Neuronal stem cell (in vitro differentiated cells): ENCODE results near the gene WDR93.

Experiments
- DNase-seq: peaks from one replicate; pipeline ENCODE4 v3.0.0-alpha.2; 2013; ENCODE audit warnings: low spot score
- H2AFZ ChIP-seq: one replicate; pipeline ENCODE4 v1.6.1; 2013; ENCODE audit warnings: mild to moderate bottlenecking, low read length, inconsistent platforms
- H2AK5ac ChIP-seq: 2 replicates; pipeline ENCODE4 v1.6.1; 2013; ENCODE audit warnings: low read depth, mild to moderate bottlenecking, inconsistent platforms, low read length, moderate library complexity, mixed read lengths
- H2BK120ac ChIP-seq: 2 replicates; pipeline ENCODE4 v1.6.1; 2013; ENCODE audit warnings: low read depth, mild to moderate bottlenecking, inconsistent platforms, low read length, moderate library complexity, mixed read lengths
- H2BK12ac ChIP-seq: one replicate; pipeline ENCODE4 v1.6.1; 2013; ENCODE audit warnings: low read length, inconsistent platforms
- H2BK15ac ChIP-seq: 2 replicates; pipeline ENCODE4 v1.6.1; 2013; ENCODE audit warnings: mild to moderate bottlenecking, low read length, inconsistent platforms, mixed read lengths
- H2BK5ac ChIP-seq: one replicate; pipeline ENCODE4 v1.6.1; 2013; ENCODE audit warnings: inconsistent platforms, mild to moderate bottlenecking, low read length, moderate library complexity
- H3K14ac ChIP-seq: one replicate; pipeline ENCODE4 v1.6.1; 2013; ENCODE audit warnings: low read length, inconsistent platforms
- H3K18ac ChIP-seq: 2 replicates; pipeline ENCODE4 v1.6.1; 2013; ENCODE audit warnings: low read length, inconsistent platforms
- H3K23ac ChIP-seq: 2 replicates; pipeline ENCODE4 v1.6.1; 2013; ENCODE audit warnings: low read depth, mild to moderate bottlenecking, mixed read lengths, low read length, inconsistent platforms; ENCODE audit not compliant: poor library complexity
- H3K27ac ChIP-seq: replicated peaks from 3 replicates; pipeline ENCODE4 v1.5.1; 2013; ENCODE audit warnings: low read length, inconsistent platforms
- H3K27me3 ChIP-seq, 3 experiments: 2 replicates each; pipeline ENCODE4 v1.6.1; 2013; ENCODE audit warnings: low read length in 3 of 3, mild to moderate bottlenecking in 2 of 3, inconsistent platforms in 1 of 3, low read depth in 1 of 3, mixed read lengths in 1 of 3, moderate library complexity in 1 of 3; ENCODE audit not compliant: control insufficient read depth in 3 of 3, insufficient read depth in 3 of 3
- H3K36me3 ChIP-seq, 2 donors: replicated peaks in 1 of 2; 2 replicates each; pipeline ENCODE4 v1.6.1; 2013; ENCODE audit warnings: low read length in 2 of 2; ENCODE audit not compliant: control insufficient read depth in 2 of 2, insufficient read depth in 2 of 2
- H3K4ac ChIP-seq: 2 replicates; pipeline ENCODE4 v1.6.1; 2013; ENCODE audit warnings: inconsistent platforms, mild to moderate bottlenecking, low read length, moderate library complexity
- H3K4me1 ChIP-seq, 2 donors: 1 replicate in 1 of 2; 2 replicates in 1 of 2; pipeline ENCODE4 v1.6.1; 2013; ENCODE audit warnings: low read length in 2 of 2, low read depth in 1 of 2; ENCODE audit not compliant: control insufficient read depth in 2 of 2, insufficient read depth in 1 of 2
- H3K4me2 ChIP-seq: one replicate; pipeline ENCODE4 v1.6.1; 2013; ENCODE audit warnings: mild to moderate bottlenecking, low read length, inconsistent platforms; ENCODE audit not compliant: insufficient read depth, poor library complexity, severe bottlenecking
- H3K4me3 ChIP-seq, 2 donors: 2 replicates each; pipeline ENCODE4 v1.5.1; 2013; ENCODE audit warnings: low read length in 2 of 2, mild to moderate bottlenecking in 2 of 2, inconsistent platforms in 1 of 2, moderate library complexity in 1 of 2
- H3K79me1 ChIP-seq: one replicate; pipeline ENCODE4 v1.6.1; 2013; ENCODE audit warnings: low read depth, mild to moderate bottlenecking, inconsistent platforms, low read length, moderate library complexity
- H3K9ac ChIP-seq: one replicate; pipeline ENCODE4 v1.6.1; 2013; ENCODE audit warnings: mild to moderate bottlenecking, low read depth, low read length, inconsistent platforms; ENCODE audit not compliant: poor library complexity
- H3K9me3 ChIP-seq, 2 donors: replicated peaks in 1 of 2; 2 replicates each; pipeline versions ENCODE3 to v1.6.1; 2013; ENCODE audit warnings: low read length in 2 of 2, mild to moderate bottlenecking in 2 of 2, inconsistent platforms in 1 of 2, low read depth in 1 of 2, mixed read lengths in 1 of 2, moderate library complexity in 1 of 2; ENCODE audit not compliant: control insufficient read depth in 2 of 2, insufficient read depth in 1 of 2
- H4K8ac ChIP-seq: one replicate; pipeline ENCODE4 v1.6.1; 2013; ENCODE audit warnings: low read depth, mild to moderate bottlenecking, inconsistent platforms, low read length, moderate library complexity
- H4K91ac ChIP-seq: one replicate; pipeline ENCODE4 v1.6.1; 2013; ENCODE audit warnings: low read length, low read depth, mild to moderate bottlenecking, inconsistent platforms; ENCODE audit not compliant: poor library complexity
- whole genome bisulfite sequencing, 2 donors: extraction: QIAGEN DNeasy Blood & Tissue Kit; methylation state at CpG; one replicate each; pipeline ENCODE4 v1.1.7; 2013; ENCODE audit warnings: missing lambda C conversion rate in 2 of 2, mixed read lengths in 1 of 2; ENCODE audit not compliant: insufficient read length in 2 of 2, insufficient replicate concordance in 1 of 2; ENCODE audit errors: extremely low coverage in 2 of 2; 5-methylcytosine and 5-hydroxymethylcytosine counted together

The WDR93 gene

GRCh38 chr15:89770041-89770440, 79.4 kb downstream of the WDR93 start:
- Histone ChIP-seq H3K36me3 (no peaks in the 10 kb centered on the region), H3K4ac (no peak overlapping the region), H3K23ac (no peak overlapping the region)

GRCh38 chr15:89772932-89773583, 82.4 kb downstream of the WDR93 start:
- no peak overlapping the region for H4K91ac ChIP-seq
- H3K36me3 ChIP-seq = no peaks in the 10 kb centered on the region
- DNase-seq = no peak
- H3K18ac ChIP-seq = no peak overlapping the region
- no peak overlapping the region for H3K4me3 ChIP-seq
- no peak overlapping the region for H2BK5ac ChIP-seq
- peaks cover 0 to 1% of the 10 kb centered on the region in 2 donors for H3K9me3 ChIP-seq
- H2BK120ac ChIP-seq = no peak overlapping the region
- H2BK15ac ChIP-seq = no peak overlapping the region
- H2AFZ ChIP-seq = no peak overlapping the region
- no peak overlapping the region for H3K4me2 ChIP-seq
- no peak overlapping the region for H3K23ac ChIP-seq
- H3K27me3 ChIP-seq = peaks cover 7 to 24% (median 13%) of the 10 kb centered on the region in 3 experiments
- H3K4me1 ChIP-seq = no peaks in the 10 kb centered on the region
- no peak overlapping the region for H3K14ac ChIP-seq
- no peak overlapping the region for H3K4ac ChIP-seq
- no peaks in the 10 kb centered on the region for H3K79me1 ChIP-seq
- H3K27ac ChIP-seq = no peak overlapping the region
- WGBS, 2 donors = no CpG with 5 or more reads among the region's 3 CpGs
- H3K9ac ChIP-seq = no peak overlapping the region
- H2AK5ac ChIP-seq = no peak overlapping the region
- no peak overlapping the region for H2BK12ac ChIP-seq
- H4K8ac ChIP-seq = no peak overlapping the region

More at GRCh38 chr15:89770041-89770440, 79.4 kb downstream of the WDR93 start:
- Histone ChIP-seq H3K4me2 (no peak overlapping the region), H3K14ac (no peak overlapping the region), H2AFZ (no peak overlapping the region), H3K9me3 (peaks cover 0 to 1% of the 10 kb centered on the region in 2 donors), H2BK5ac (no peak overlapping the region), H2BK12ac (no peak overlapping the region), H3K4me1 (no peaks in the 10 kb centered on the region), H3K27ac (no peak overlapping the region), H4K91ac (no peak overlapping the region), H3K18ac (no peak overlapping the region), H3K9ac (no peak overlapping the region), H3K4me3 (no peak overlapping the region), H2BK120ac (no peak overlapping the region), H2AK5ac (no peak overlapping the region), H2BK15ac (no peak overlapping the region), H3K79me1 (no peaks in the 10 kb centered on the region), H4K8ac (no peak overlapping the region), H3K27me3 (no peaks in the 10 kb centered on the region)
- DNase-seq = no peak
- WGBS, 2 donors = no CpG with 5 or more reads among the region's 3 CpGs

GRCh38 chr15:89774492-89774891, 83.9 kb downstream of the WDR93 start:
- H3K9ac ChIP-seq = no peak overlapping the region
- no peak overlapping the region for H2BK120ac ChIP-seq
- H3K27ac ChIP-seq = no peak overlapping the region
- no peak overlapping the region for H3K14ac ChIP-seq
- H4K8ac ChIP-seq = no peak overlapping the region
- no peak overlapping the region for H2BK5ac ChIP-seq
- no peak overlapping the region for H3K4me2 ChIP-seq
- H2BK15ac ChIP-seq = no peak overlapping the region
- no peak overlapping the region for H2AK5ac ChIP-seq
- no peak overlapping the region for H3K18ac ChIP-seq
- DNase-seq = no peak
- H3K27me3 ChIP-seq = peaks cover 7 to 27% (median 16%) of the 10 kb centered on the region in 3 experiments
- H4K91ac ChIP-seq = no peak overlapping the region
- H2BK12ac ChIP-seq = no peak overlapping the region
- no peak overlapping the region for H3K4ac ChIP-seq
- peaks cover 0 to 1% of the 10 kb centered on the region in 2 donors for H3K9me3 ChIP-seq
- H3K4me1 ChIP-seq = no peaks in the 10 kb centered on the region
- no peaks in the 10 kb centered on the region for H3K36me3 ChIP-seq
- no peak overlapping the region for H2AFZ ChIP-seq
- no CpG with 5 or more reads among the region's 5 CpGs for WGBS, 2 donors
- no peaks in the 10 kb centered on the region for H3K79me1 ChIP-seq
- no peak overlapping the region for H3K23ac ChIP-seq
- no peak overlapping the region for H3K4me3 ChIP-seq

GRCh38 chr15:89775815-89776214, 85.2 kb downstream of the WDR93 start:
- H3K4me3 ChIP-seq = peak overlapping the region in 1 of 2 donors; percentile 11
- WGBS, 2 donors = no CpG with 5 or more reads among the region's 14 CpGs

More at GRCh38 chr15:89775815-89776214, 85.2 kb downstream of the WDR93 start:
- Histone ChIP-seq H3K27me3 (peaks cover 7 to 28% (median 16%) of the 10 kb centered on the region in 3 experiments), H3K23ac (peak overlapping the region; percentile 96), H3K18ac (peak overlapping the region; percentile 44), H3K79me1 (no peaks in the 10 kb centered on the region), H3K9me3 (no peaks in the 10 kb centered on the region), H3K4me1 (no peaks in the 10 kb centered on the region), H2BK120ac (peak overlapping the region; percentile 81), H2BK12ac (no peak overlapping the region), H3K36me3 (no peaks in the 10 kb centered on the region), H2AK5ac (peak overlapping the region; percentile 86), H3K9ac (no peak overlapping the region), H2BK5ac (no peak overlapping the region), H4K8ac (no peak overlapping the region), H3K27ac (no peak overlapping the region), H2BK15ac (no peak overlapping the region), H3K4me2 (peak overlapping the region; percentile 83), H4K91ac (no peak overlapping the region), H2AFZ (peak overlapping the region; percentile 95), H3K14ac (no peak overlapping the region), H3K4ac (no peak overlapping the region)
- no peak for DNase-seq
